HTR-8/SVneo (cell line): ENCODE data around the gene ASPSCR1.
A peak's percentile ranks its signal among the peaks of the same experiment; 100 is the strongest.

Experiments
- DNase-seq: peaks from one replicate; pipeline ENCODE4 v3.0.0; 2011; ENCODE audit warnings: low spot score, mixed read lengths; ENCODE audit not compliant: insufficient read length
- FAIRE-seq: peaks from 2 replicates; lab custom pipeline; 2011; peaks lifted over from hg19 to GRCh38; lab: Jason Lieb, UNC

ASPSCR1 gene

DNA sequence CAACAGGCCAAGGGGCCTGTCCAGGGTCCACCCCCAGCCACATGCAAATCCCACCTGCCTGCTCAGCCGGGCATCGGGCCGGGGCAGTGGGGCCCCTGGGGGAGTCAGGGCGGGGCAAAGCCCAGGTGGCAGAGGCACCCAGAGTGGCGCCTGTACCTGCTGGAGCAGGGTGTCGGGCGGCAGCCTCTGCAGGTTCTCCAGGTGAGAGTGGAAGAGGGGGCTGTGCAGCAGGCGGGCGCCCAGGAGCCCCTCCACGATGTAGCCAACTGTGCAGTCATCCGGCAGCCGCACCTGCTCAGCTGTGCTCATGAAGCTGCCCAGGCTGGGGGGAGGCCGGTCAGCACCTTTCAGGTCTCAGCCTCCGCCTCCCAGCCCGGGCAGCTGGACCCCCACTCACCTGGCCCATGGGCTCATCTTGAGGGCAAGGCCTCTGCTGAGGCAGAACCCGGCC lies 72.1 kb downstream of the ASPSCR1 start:
- no peak for DNase-seq
- FAIRE-seq, result no peak

DNA sequence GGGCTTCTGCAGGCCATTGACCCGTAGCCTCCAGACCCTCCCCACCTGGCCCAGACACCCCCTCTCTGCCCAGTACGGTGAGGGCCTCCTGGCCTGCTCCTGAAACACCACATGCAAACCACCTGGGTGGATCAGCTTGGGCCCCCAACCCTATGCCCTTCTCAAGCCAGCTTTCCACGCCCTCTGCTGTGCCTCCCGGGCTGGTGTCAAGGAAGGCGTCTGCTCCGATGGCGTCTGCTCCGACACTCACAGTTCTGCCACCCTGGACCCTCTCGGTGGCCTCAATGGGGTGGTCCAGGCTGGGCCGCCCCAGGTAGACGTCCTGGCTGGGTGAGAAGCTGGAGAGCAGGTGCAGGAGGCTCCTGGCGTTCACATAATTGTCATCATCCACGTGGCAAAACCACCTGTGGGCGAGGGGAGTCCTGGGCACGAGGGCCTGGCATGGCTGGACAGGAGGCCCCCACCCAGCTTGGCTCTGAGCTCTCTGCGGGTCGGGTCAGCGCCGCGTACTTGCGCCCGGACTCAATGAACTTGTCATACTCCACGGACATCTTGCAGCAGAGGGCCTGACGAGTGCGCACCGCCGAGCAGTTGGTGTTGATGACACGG lies 72.8 kb downstream of the ASPSCR1 start:
- DNase-seq (no peak), FAIRE-seq (no peak)

- no peak for FAIRE-seq
- no peak for DNase-seq
Measured at GRCh38 chr17:82050761-82051641, 73.6 kb downstream of the ASPSCR1 start.

- DNase-seq, result peak; percentile 78
- no peak for FAIRE-seq
Measured at GRCh38 chr17:82051776-82052637, 74.6 kb downstream of the ASPSCR1 start, which contains the start of the genes GPS1 and RFNG. Gene GPS1, plus strand, starts transcription at chr17:82051898. Its CDS starts 34 bp downstream, at chr17:82051932. Gene RFNG, minus strand, starts transcription at chr17:82051811. Its CDS starts 45 bp downstream, at chr17:82051766.

GRCh38 chr17:82052638-82053059 lies 75.2 kb downstream of the ASPSCR1 start:
- no peak for DNase-seq
- FAIRE-seq, result no peak

- no peak for DNase-seq
- no peak for FAIRE-seq
Measured at GRCh38 chr17:82053130-82053529, 75.7 kb downstream of the ASPSCR1 start.

DNA sequence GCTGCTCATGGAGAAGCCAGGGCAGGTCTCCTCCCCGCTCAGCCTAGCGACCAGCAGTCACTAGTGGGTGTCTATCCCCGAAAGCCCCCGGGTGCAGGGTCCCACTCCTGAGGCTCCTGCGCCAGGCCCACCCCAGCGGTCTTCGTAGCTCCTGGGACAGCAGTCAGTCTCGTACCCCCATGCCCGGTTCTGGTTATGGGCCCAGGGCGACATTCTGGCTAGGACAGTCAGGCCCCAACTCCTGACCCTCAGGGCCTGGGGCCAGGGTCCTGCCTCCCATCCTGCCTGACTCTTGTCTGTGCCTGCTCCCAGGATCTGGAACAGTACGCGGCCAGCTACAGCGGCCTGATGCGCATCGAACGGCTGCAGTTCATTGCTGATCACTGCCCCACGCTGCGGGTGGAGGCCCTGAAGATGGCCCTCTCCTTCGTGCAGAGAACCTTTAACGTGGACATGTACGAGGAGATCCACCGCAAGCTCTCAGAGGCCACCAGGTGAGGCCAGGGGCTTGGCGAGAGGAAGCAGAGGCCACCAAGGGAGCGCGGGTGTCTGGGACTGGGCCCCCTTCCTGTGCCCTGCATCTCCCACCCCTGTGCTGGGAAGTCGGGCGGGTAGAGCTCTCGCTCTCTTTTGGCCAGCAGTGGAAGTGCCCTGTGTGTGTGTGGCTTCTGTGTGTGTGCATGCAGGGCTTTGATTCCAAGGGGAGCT lies 76.3 kb downstream of the ASPSCR1 start:
- FAIRE-seq (no peak), DNase-seq (no peak)

DNA sequence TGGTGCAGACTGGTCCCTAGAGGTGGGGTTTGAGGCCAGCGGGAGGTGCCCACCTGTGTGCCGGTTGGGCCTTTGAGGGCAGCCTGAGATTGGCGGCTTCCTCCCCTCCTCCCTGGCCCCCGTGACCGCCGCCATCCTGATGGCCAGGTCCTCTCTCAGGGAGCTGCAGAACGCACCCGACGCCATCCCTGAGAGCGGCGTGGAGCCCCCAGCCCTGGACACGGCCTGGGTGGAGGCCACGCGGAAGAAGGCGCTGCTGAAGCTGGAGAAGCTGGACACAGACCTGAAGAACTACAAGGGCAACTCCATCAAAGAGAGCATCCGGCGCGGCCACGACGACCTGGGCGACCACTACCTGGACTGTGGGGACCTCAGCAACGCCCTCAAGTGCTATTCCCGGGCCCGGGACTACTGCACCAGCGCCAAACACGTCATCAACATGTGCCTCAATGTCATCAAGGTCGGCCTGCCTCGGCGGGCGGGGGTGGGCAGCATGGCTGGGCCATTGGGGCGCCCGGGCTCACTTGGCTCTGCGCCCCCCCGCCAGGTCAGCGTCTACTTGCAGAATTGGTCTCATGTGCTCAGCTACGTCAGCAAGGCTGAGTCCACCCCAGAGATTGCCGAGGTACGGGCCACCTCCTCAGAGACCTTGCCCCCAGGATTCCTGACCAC lies 77.1 kb downstream of the ASPSCR1 start:
- DNase-seq, result no peak
- FAIRE-seq, result no peak

DNA sequence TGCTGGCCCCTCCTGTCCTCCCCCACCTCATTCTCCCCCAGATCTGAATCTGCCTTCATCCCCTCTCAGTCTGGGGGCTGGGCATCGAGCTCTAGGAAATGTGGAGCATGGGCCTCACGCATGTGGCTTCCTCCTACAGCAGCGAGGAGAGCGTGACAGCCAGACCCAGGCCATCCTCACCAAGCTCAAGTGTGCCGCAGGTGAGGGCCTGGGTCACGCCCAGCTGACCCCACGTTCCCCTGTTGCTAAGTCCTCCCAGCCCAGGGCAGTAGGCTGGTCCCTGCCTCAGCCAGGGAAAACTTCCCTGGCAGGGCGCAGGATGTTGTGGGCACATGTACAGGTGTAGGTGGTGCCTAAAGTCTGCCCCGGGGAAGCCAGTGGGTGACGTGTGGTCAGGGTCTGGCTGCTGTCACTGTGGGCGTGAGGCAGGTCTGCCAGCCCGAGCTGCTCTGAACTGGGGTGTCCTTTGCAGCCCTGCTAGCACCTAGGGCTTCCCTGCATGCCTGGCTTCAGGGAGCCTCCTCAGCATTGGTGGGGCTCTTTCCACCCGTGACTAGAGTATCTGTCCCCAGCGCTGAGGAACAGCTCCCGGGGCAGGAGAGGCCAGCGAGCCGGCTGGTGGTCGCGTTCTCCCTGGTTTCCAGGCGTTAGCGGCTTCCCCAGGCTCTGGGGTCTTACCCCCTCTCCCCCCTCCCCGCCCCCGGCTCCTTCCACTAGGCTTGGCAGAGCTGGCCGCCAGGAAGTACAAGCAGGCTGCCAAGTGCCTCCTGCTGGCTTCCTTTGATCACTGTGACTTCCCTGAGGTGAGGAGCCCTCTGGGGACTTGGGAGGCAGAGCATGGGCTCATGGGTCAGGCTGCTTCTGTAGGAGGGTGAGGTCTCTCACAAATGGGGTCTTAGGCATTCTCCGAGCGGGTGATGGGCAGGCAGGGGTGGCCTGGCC lies 77.9 kb downstream of the ASPSCR1 start:
- DNase-seq (no peak), FAIRE-seq (no peak)

- DNase-seq, result no peak
- FAIRE-seq, result no peak
Measured at GRCh38 chr17:82055965-82056728, 78.7 kb downstream of the ASPSCR1 start.

DNA sequence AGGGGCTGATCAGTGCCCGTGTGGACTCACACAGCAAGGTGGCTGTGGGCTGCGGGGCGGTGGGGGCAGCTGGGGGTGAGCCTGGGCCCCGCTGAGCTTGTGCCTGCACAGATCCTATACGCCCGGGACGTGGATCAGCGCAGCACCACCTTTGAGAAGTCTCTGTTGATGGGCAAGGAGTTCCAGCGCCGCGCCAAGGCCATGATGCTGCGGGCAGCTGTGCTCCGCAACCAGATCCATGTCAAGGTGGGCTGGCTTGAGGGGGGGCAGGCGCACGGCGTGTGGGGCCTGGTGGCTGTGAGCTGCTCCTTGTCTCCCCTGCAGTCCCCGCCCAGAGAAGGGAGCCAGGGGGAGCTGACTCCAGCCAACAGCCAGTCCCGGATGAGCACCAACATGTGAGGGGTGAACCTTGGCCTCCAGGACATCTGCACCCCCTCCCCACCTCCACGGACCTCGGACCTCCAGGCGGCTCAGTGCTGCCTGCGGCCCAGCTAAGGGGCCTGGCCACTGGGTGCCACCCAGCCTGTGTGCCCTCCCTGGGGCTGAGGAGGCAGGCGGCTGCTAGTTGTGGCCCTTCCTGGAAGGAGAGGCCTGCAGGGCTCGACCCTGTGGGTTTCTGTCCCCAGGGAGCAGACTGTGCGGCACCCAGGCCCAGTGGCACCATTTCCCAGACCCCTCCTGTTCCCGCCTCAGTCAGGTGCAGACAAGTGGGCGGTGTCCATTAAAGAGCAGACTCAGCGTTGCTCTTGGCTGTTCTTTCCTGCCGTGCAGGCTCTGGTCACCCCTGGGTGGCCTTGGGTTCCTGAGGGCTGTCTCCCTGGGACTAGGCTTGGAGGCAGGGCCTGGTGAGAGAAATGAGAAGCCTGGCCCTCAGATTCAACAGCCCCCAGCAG lies 79.5 kb downstream of the ASPSCR1 start:
- no peak for FAIRE-seq
- no peak for DNase-seq

GRCh38 chr17:82058230-82058854 lies 80.9 kb downstream of the ASPSCR1 start:
- DNase-seq (no peak), FAIRE-seq (no peak)

DNA sequence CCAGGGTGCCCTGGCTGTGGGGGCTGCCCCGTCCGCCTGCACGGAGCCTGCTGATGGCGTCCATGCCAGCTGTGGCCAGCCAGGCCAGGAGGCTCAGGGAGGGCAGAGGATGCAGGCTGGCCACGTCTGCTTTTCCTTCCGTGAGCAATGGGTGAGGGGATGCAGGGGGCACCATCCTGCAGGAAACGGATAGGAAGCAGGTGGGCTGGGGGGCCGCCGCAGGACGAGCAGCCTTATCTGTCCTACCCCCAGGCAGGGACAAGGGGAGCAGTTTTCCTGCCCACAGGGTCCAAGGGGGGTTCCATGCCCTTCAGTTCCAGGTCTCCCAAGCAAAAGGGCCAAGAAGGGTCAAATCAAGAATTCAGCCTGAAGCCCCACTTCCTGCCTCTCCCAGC lies 81.4 kb downstream of the ASPSCR1 start:
- FAIRE-seq, result no peak
- no peak for DNase-seq

- no peak for DNase-seq
- FAIRE-seq, result no peak
Measured at GRCh38 chr17:82059272-82060000, 82.0 kb downstream of the ASPSCR1 start.

DNA sequence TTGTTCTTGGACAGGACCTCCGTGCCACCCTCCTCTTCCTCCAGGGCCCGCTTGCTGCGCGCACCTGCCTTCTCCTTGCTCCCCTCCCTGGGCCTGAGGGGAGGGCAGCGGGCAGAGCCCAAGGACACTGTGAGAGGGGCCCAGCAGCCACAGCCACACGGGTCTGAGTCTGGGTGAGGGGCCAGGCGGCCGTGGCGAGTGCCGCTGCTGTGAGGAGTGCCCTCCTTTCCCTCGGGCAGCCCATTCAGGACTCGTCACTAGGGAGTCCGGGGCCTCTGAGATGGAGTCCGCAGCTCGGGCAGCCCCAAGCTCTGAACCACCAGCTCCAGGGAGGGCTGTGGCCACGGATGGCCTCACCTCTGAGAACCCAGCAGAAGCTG lies 82.6 kb downstream of the ASPSCR1 start:
- DNase-seq, result no peak
- FAIRE-seq, result no peak

DNA sequence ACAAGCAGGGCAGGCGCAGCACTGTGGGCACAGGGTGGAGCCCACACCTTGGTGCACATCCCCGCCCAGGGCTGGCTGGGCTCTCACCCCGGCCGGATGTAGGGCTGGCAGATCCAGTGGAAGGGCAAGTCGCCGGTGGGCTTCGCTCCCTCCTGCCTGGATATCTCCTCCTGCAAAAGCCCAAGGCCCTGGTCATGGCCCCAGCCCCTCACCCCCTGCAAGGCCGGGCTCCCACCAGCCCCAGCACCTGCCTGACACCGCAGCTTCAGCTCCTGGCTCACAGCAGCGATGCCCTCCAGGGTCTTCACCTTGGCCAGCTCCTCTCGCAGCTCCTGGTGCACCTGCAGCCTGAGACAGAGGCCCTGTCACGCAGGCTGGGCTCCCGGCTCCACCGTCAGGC lies 83.2 kb downstream of the ASPSCR1 start:
- no peak for FAIRE-seq
- DNase-seq, result no peak
